A673 (cell line): ENCODE results near the gene EIF3M. TPM values are rescaled to one million over a fixed set of nuclear protein-coding genes. Genes with fewer than 3 reads are reported as not detected.

Source experiments
- BruUV-seq: library from RNA; stranded (reverse); fragments of 400-500 nt; replicated peaks from 2 replicates; lab custom pipeline; 2021; lab: Mats Ljungman, UMichigan
- CTCF ChIA-PET: fragments of 300-600 bp; sonication (Branson Sonifier 250); formaldehyde crosslinking; loops from one replicate; lab custom pipeline; 2022; ENCODE audit warnings: antibody characterized with exemption; lab: Charles Lee
- POLR2A ChIA-PET: fragments of 300-600 bp; sonication (Branson Sonifier 250); formaldehyde crosslinking; loops from one replicate; lab custom pipeline; 2022; ENCODE audit warnings: antibody characterized with exemption; ENCODE audit not compliant: low non-redundant PET; lab: Charles Lee
- DNase-seq: peaks from one replicate; pipeline ENCODE4 v3.0.0-alpha.2; 2015; ENCODE audit warnings: low spot score
- H3K27ac ChIP-seq: fragments of 200-600 bp; sonication (generic); 2 replicates; pipeline ENCODE4 v1.5.1; 2016; ENCODE audit warnings: mixed run types, low read depth, mild to moderate bottlenecking, mixed read lengths, antibody characterized with exemption, low read length; ENCODE audit not compliant: poor library complexity, severe bottlenecking
- H3K27me3 ChIP-seq: fragments of 200-600 bp; sonication (generic); replicated peaks from 2 replicates; pipeline ENCODE4 v1.6.1; 2017; ENCODE audit warnings: mixed run types, low read depth, mild to moderate bottlenecking, mixed read lengths, antibody characterized with exemption, low read length; ENCODE audit not compliant: insufficient read depth, poor library complexity
- H3K36me3 ChIP-seq: fragments of 200-600 bp; sonication (generic); 2 replicates; pipeline ENCODE4 v1.6.1; 2016; ENCODE audit warnings: mixed run types, mild to moderate bottlenecking, mixed read lengths, antibody characterized with exemption, low read length; ENCODE audit not compliant: insufficient read depth, poor library complexity, severe bottlenecking
- H3K4me1 ChIP-seq: fragments of 200-600 bp; sonication (generic); 2 replicates; pipeline ENCODE4 v1.6.1; 2017; ENCODE audit warnings: mixed run types, mild to moderate bottlenecking, mixed read lengths, antibody characterized with exemption, low read length; ENCODE audit not compliant: insufficient read depth, poor library complexity, severe bottlenecking
- H3K4me3 ChIP-seq: fragments of 200-600 bp; sonication (generic); 2 replicates; pipeline ENCODE4 v1.5.1; 2016; ENCODE audit warnings: low read depth, mixed run types, mild to moderate bottlenecking, mixed read lengths, low read length; ENCODE audit not compliant: poor library complexity, severe bottlenecking
- H3K9me3 ChIP-seq: fragments of 200-600 bp; sonication (generic); 2 replicates; pipeline ENCODE4 v1.6.1; 2016; ENCODE audit warnings: mixed run types, low read depth, mild to moderate bottlenecking, mixed read lengths, antibody characterized with exemption, low read length; ENCODE audit not compliant: poor library complexity, severe bottlenecking
- CTCF ChIP-seq: fragments of 300-800, 200-600 bp; sonication (generic); conservative IDR thresholded peaks from 2 replicates; pipeline ENCODE4 v1.5.1; 2017; ENCODE audit warnings: low read depth, mild to moderate bottlenecking, antibody characterized with exemption, low read length, moderate library complexity, mixed read lengths
- EZH2 ChIP-seq: fragments of 200-600 bp; sonication (generic); IDR thresholded peaks from 2 replicates; pipeline ENCODE4 v1.6.1; 2017; ENCODE audit warnings: borderline replicate concordance, low read depth, mild to moderate bottlenecking, mixed read lengths, antibody characterized with exemption, low read length; ENCODE audit not compliant: poor library complexity, severe bottlenecking
- intact Hi-C: fragments of 100-400 bp; cut with micrococcal nuclease; formaldehyde crosslinking; loops from one replicate; pipeline ENCODE4 v1.10.0; 2022; ENCODE audit not compliant: unreplicated experiment
- total RNA-seq: library from RNA; stranded (reverse); gene quantifications from 2 replicates; pipeline ENCODE4 v1.2.3, GENCODE V29; 2021

Gene EIF3M
- total RNA-seq, 1 experiment from 2014 or later: 1,119 TPM

GRCh38 chr11:32561835-32562234 lies 21.8 kb upstream of the EIF3M start:
- intact Hi-C loops: no loop called here
- CTCF ChIA-PET: interaction anchor here (0.8 kb wide), 1 partner anchor 176 kb away, joined by 4 read pairs; no protein-coding TSS in a partner anchor

GRCh38 chr11:32562839-32563599 lies 20.6 kb upstream of the EIF3M start:
- no peak for DNase-seq
- no peak overlapping the region for H3K4me3 ChIP-seq
- no peak for TF ChIP-seq EZH2
- no peak for TF ChIP-seq CTCF
- H3K36me3 ChIP-seq: no peaks in the 10 kb centered on the region
- CTCF ChIA-PET: interaction anchor here (0.6 kb wide), 1 partner anchor 240 kb away, joined by 3 read pairs; no protein-coding TSS in a partner anchor
- no peaks in the 10 kb centered on the region for H3K27me3 ChIP-seq
- no peak overlapping the region for H3K27ac ChIP-seq
- intact Hi-C loops: no loop called here
- H3K9me3 ChIP-seq: no peaks in the 10 kb centered on the region
- POLR2A ChIA-PET: no interaction called here
- BruUV-seq: no TSS peak
- H3K4me1 ChIP-seq: no peaks in the 10 kb centered on the region

More at GRCh38 chr11:32561835-32562234, 21.8 kb upstream of the EIF3M start:
- H3K27me3 ChIP-seq: no peaks in the 10 kb centered on the region
- H3K27ac ChIP-seq: no peak overlapping the region
- no peaks in the 10 kb centered on the region for H3K9me3 ChIP-seq
- H3K4me1 ChIP-seq: no peaks in the 10 kb centered on the region
- TF ChIP-seq EZH2: no peak
- TF ChIP-seq CTCF: peak; percentile 57
- DNase-seq: peak; percentile 53
- POLR2A ChIA-PET: interaction anchor here (0.5 kb wide), 1 partner anchor 11 kb away, joined by 3 read pairs; no protein-coding TSS in a partner anchor
- H3K4me3 ChIP-seq: no peak overlapping the region
- no peaks in the 10 kb centered on the region for H3K36me3 ChIP-seq
- no TSS peak for BruUV-seq

- DNase-seq: no peak
- no TSS peak for BruUV-seq
- Histone ChIP-seq H3K27me3 (no peaks in the 10 kb centered on the region), H3K27ac (no peak overlapping the region), H3K9me3 (no peaks in the 10 kb centered on the region), H3K36me3 (no peaks in the 10 kb centered on the region), H3K4me1 (no peaks in the 10 kb centered on the region), H3K4me3 (no peak overlapping the region)
- intact Hi-C loops: no loop called here
- ChIA-PET CTCF (interaction anchor here (0.6 kb wide), 2 partner anchors 241 to 587 kb away, joined by 3 read pairs; no protein-coding TSS in a partner anchor), POLR2A (no interaction called here)
- TF ChIP-seq CTCF (no peak), EZH2 (no peak)
These were observed 20.1 kb upstream of the EIF3M start for GRCh38 chr11:32563600-32563959.
